Lower leg skin (tissue), 4 donors: ENCODE measurements around the gene OR1J1. TPM values are rescaled to one million over a fixed set of nuclear protein-coding genes. Genes with fewer than 3 reads are reported as not detected.
A peak's percentile ranks its signal among the peaks of the same experiment; 100 is the strongest.

Experiments used
- DNase-seq, 2 donors: peaks; one replicate each; pipeline ENCODE4 v3.0.0-alpha.2; 2019; ENCODE audit warnings: low spot score in 2 of 2
- H3K4me3 ChIP-seq: fragments of 200-600 bp; sonication (generic); 2 replicates; pipeline ENCODE4 v1.5.1; 2017; ENCODE audit warnings: mild to moderate bottlenecking, low read depth; ENCODE audit not compliant: poor library complexity, severe bottlenecking
- CTCF ChIP-seq, 3 donors: fragments of 450-650 bp; IDR thresholded peaks; one replicate each; pipeline ENCODE4 v1.5.1; 2016; ENCODE audit warnings: antibody characterized with exemption in 3 of 3, mild to moderate bottlenecking in 3 of 3, moderate library complexity in 2 of 3
- POLR2A ChIP-seq, 2 donors: fragments of 450-650 bp; IDR thresholded peaks; one replicate each; pipeline ENCODE4 v1.6.1; 2016 to 2017; ENCODE audit warnings: antibody characterized with exemption in 2 of 2, mild to moderate bottlenecking in 1 of 2, moderate library complexity in 1 of 2
- WGBS, 2 donors: methylation state at CpG; one replicate each; pipeline ENCODE4 v1.1.5; 2018; 5-methylcytosine and 5-hydroxymethylcytosine counted together
- intact Hi-C: fragments of 100-400 bp; cut with DNase I; formaldehyde crosslinking; loops from one replicate; pipeline ENCODE4 v1.15.0; 2023; ENCODE audit warnings: low total_unique reads
- total RNA-seq, 4 donors: library from RNA; depleted of rRNA; stranded (reverse); fragments of >200 nt; gene quantifications; one replicate each; pipeline ENCODE4 v1.1.0, GENCODE V29; 2016

OR1J1 gene
- total RNA-seq, 4 donors from 2014 or later, result not detected

- no peak within 1 kb of the TSS for H3K4me3 ChIP-seq
- intact Hi-C loops, result no loop called here
- TF ChIP-seq CTCF (IDR thresholded peaks at IDR 0.05) (no peak), POLR2A (IDR thresholded peaks at IDR 0.05) (no peak)
- no peak for DNase-seq
- 82 to 85% methylated on average over 6 of the region's 6 CpGs for WGBS, 2 donors
Measured at GRCh38 chr9:122510502-122510901, 32.8 kb upstream of the OR1J1 start, which contains the start of gene OR1J2. OR1J2 (plus strand) TSS chr9:122510802; CDS start chr9:122510802, 0 bp downstream.

- H3K4me3 ChIP-seq, result no peak overlapping the region
- WGBS, 2 donors, result 57 to 61% methylated on average over 2 of the region's 2 CpGs
- intact Hi-C loops, result no loop called here
- no peak for DNase-seq
- no peak for TF ChIP-seq POLR2A (IDR thresholded peaks at IDR 0.05)
- no peak for TF ChIP-seq CTCF (IDR thresholded peaks at IDR 0.05)
Measured at GRCh38 chr9:122506964-122507363, 29.2 kb upstream of the OR1J1 start.

GRCh38 chr9:122498883-122499288 lies 21.2 kb upstream of the OR1J1 start:
- H3K4me3 ChIP-seq, result no peak overlapping the region
- 52 to 60% methylated on average over 1 to 2 of the region's 2 CpGs for WGBS, 2 donors
- TF ChIP-seq POLR2A (IDR thresholded peaks at IDR 0.05), result no peak
- TF ChIP-seq CTCF (IDR thresholded peaks at IDR 0.05), result no peak
- DNase-seq, result peak in 1 of 2 donors; percentile 32
- intact Hi-C loops, result no loop called here

GRCh38 chr9:122479062-122479461 lies 1.3 kb upstream of the OR1J1 start:
- TF ChIP-seq CTCF (IDR thresholded peaks at IDR 0.05) (no peak), POLR2A (IDR thresholded peaks at IDR 0.05) (no peak)
- no peak overlapping the region for H3K4me3 ChIP-seq
- WGBS, 2 donors, result 88 to 89% methylated on average over 5 of the region's 5 CpGs
- intact Hi-C loops, result no loop called here
- no peak for DNase-seq

GRCh38 chr9:122477346-122477745 lies 380 bp downstream of the OR1J1 start:
- no peak for DNase-seq
- WGBS, 2 donors, result 89 to 91% methylated on average over 3 of the region's 3 CpGs
- intact Hi-C loops, result no loop called here
- TF ChIP-seq CTCF (IDR thresholded peaks at IDR 0.05), result no peak
- TF ChIP-seq POLR2A (IDR thresholded peaks at IDR 0.05), result no peak
- no peak overlapping the region for H3K4me3 ChIP-seq

- WGBS, 2 donors, result 33 to 34% methylated on average over 2 of the region's 2 CpGs
- no peak for DNase-seq
- intact Hi-C loops, result no loop called here
Measured at GRCh38 chr9:122475717-122476116, 2.0 kb downstream of the OR1J1 start.

More at GRCh38 chr9:122475717-122476116, 2.0 kb downstream of the OR1J1 start:
- no peak overlapping the region for H3K4me3 ChIP-seq
- TF ChIP-seq POLR2A (IDR thresholded peaks at IDR 0.05), result no peak
- no peak for TF ChIP-seq CTCF (IDR thresholded peaks at IDR 0.05)
